Middle frontal gyrus (tissue), 1 donor: ENCODE results near the gene PLEK.
"Not testable (repeated sequence)": the region's sequence is repeated elsewhere in the genome, so short reads cannot be mapped to it uniquely, and the experiment has no call there.

Experiments
- DNase-seq: peaks from one replicate; pipeline ENCODE4 v3.0.0-alpha.2; 2015; ENCODE audit warnings: low spot score; ENCODE audit errors: extremely low spot score

PLEK gene, protein sequence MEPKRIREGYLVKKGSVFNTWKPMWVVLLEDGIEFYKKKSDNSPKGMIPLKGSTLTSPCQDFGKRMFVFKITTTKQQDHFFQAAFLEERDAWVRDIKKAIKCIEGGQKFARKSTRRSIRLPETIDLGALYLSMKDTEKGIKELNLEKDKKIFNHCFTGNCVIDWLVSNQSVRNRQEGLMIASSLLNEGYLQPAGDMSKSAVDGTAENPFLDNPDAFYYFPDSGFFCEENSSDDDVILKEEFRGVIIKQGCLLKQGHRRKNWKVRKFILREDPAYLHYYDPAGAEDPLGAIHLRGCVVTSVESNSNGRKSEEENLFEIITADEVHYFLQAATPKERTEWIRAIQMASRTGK

DNA sequence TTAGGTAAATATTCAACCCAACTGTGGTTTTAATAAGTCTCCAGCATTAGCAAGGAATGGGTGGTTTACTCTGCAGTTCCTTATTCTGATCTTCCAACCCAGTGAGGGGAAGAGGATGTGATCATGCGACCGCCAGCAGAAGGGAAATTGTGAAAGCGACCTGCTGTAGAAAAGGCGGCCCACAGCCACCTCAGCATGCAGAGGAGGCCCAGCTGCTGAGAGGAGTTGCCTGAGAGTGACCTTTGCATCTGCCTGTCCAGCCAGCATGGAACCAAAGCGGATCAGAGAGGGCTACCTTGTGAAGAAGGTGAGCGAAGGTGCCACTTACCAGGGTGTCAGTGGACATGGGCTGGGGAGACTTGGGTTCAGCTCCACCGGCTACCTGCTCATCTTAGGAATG, at the start of gene PLEK:
PLEK (plus strand) TSS at position 196 of the 400 bp plus-strand sequence; CDS start at position 266, 70 bp downstream.
- DNase-seq = no peak

DNA sequence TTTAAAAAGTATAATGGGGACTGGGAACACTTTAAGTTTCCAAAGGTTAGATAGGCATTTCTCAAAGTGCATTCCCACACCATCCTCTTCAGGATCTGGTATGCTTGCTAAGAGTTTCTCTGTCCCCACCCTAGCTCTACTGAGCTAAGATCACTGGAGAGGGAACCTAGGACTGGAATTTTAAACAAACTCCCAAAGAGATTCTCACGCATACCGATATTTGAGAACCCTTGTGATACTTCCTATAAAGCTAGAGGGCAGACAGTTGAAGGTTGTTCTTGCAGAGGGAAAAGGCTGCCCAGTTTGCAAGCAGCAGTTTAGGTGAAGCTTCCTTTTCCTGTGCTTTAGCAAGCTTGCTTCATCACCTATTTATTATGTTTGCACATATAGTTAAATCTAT, 49.0 kb upstream of the PLEK start:
- no peak for DNase-seq

DNA sequence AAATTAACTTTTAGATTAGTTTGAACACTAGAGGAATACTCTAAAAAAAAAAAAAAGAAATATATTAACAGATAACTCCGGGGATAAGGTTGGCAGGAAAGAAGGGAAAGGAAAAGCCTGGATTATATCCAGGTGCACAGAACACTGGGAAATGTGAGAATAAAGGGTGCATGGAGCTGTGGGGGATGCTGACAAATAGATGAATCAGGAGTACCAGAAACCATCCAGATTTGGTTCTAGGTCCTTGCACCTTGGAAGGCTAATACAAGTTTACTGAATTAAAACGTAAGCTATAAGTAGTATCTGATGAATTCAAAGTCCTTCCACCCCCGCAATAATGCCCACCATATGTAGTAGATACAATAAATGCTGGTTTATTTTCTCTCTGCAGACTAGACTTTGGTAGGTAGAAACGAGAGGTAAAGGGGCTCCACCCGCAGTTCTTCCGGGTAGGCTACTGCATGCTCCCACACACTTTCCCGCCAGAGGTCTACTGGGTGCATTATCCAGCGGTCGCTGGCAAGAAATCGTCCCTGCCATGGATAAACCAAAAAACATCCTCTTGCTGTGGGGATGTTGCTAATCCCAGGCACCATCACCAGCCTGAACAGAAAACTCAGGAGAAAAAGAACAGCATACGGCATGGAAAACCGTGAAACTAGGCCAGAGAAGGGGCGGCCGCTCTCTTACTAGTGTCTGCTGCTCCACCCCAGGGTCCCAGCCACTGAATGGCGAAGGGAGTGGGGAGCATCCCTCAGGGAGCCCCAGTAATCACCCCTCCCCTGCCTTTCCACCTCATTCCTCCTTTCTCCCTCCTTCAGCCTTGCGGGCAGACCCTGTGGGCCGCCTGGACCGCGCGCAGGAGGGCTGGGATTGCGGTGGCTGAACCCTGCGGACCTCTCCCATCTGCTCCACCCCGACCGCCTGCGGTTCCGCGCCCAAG, 46.8 kb upstream of the PLEK start:
- DNase-seq = no peak

DNA sequence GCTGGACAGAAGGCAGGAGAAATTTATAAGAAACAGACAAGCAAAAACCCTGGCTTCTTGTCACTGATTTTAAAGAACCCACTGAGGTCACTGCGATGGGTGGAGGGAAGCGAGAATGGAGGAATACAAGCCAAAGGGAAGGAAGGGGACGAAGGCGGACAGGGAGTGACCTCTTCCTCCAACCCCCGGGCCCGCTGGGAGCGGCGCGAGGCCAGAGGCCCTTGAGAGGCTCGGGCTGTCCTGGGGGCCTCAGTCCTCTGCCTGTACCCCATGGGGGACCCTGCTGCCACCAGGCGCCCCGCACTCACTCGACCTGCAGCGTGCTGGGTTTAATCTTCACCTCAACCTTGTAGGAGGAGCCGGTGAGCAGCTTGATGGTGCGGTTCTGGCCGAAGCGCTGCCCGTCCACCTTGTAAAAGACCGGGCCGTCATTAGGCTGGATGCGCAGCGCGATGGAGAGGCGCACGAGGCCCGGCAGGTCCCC, 46.1 kb upstream of the PLEK start:
- no peak for DNase-seq

DNA sequence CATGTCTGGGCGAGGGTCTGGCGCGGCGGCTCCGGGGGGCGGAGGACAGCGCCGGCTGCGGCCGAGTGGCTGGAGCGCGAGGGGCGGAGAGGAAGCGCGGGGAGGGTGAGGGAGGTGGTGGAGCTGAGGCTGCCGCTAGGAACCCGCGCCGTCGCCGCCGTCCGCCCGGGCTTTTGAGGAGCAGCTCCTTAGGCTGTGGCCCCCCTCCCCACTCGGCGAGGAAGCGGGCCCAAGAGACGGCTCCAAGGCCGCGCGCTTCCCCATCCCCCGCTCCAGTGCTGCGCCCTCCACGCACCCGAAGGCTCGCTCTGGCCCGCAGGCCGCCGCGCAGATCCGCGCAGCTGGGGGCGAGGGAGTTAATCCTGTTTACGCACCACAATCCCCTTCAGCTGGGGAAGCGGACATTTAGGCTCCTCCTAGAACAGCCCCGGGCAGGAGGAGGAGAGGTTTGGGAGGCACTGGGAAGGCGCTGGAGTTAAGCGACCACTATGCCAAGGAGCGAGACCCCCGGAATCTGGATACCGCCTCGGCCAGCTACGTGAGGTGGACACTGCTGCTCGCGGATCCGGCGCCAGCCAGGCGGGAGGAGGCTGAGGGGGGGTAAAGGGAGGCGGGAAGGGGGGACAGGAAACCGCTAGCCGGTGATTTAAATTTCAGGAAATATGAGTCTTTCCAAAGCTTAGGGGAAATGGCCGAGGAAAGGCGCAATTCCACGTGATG, 45.5 kb upstream of the PLEK start, which contains the start of gene CNRIP1:
CNRIP1 (minus strand) TSS at position 552 of the 720 bp plus-strand sequence; CDS start at position 3, 549 bp downstream.
- peak; percentile 36 for DNase-seq

DNA sequence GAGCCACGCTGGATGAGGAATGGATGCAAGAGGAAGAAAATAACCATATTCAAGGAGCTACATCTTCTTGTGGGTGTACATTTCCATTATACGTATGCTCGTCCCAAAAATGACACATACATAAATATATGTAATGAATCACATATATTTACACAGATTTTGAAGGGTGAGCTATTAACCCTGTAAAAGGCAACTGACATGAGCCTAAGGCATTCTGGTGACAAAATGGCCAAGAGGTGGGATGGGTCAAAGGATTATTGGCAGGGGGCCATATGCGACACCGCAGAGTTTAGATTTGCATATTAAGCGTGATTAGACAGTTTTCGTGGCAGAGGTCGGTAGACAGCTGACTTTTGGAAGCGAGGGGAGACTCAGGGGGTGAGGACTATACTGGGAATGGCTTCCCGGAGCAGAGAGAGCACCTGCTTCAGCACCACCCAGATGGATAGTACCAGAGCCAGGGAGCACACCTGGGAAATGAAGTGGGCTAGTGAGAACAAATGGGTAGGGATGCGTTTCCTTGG, 44.9 kb upstream of the PLEK start:
- DNase-seq = no peak

DNA sequence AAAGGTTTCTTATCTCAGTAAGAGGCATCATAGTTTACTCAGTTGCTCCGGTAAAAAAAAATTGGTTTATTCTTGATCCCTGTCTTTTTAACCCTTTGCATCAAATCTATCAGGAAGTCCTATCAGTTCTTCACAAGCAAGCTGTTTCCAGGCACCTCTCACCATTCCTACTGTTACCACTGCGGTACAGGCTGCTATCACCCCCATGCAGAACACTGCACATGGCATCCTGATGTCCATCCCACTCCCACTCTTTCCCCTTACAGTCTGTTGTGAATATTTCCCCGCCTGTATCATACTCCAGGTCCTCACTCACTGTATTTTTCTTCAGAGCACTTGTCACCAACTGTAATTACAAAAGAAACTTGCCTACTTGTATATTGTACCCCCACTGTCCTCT, 40.0 kb upstream of the PLEK start:
- no peak for DNase-seq

DNA sequence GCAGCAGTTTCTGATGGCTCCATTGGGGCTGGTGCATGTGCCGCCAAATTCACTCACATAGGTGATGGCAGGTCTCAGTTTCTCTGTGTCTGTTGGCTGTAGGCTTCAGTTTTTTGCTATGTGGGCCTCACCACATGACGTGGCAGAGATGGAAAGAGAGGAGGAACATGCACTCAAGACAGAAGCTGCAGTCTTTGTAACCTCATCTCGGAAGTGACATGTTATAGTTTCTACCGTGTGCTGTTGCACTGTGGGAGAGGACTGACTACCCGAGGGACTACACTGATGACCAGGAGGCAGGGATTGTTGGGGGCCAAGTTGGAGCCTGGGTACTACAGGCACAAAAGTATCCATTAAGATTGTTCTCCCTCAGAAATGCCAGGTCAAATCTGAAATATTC, 36.2 kb upstream of the PLEK start:
- no peak for DNase-seq

DNA sequence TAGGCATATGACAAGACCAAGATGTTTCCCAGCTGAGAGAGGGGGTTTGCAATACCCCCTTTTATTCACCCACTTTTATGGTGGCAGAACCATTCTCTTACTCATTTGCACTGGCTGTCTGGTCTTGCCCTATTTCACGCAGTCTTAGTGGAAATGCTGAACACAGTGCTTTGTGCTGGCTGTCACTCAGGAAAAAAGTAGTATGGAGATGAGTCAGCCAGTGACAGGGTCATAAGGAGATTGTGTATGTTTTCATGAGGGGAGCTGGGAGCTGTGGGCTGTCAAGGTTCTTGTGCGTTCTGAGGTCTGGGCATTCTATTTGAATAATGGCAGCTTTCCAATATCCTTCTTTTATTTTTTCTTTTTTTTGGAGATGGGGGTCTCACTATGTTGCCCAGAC, 34.4 kb upstream of the PLEK start:
- no peak for DNase-seq

DNA sequence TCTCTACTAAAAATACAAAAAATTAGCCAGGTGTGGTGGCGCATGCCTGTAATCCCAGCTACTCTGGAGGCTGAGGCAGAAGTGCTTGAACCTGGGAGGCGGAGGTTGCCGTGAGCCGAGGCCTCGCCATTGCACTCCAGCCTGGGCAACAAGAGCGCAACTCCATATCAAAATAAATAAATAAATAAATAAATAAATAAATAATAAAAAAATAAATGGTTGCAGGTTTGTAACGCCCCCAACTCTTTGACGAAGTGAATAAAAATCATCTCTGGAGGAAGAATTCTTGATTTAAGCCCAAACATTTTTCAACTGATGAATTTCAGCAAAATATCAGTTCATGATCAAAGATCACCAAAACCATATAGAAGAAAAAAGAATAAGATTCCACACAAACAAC, 32.1 kb upstream of the PLEK start:
- no peak for DNase-seq

DNA sequence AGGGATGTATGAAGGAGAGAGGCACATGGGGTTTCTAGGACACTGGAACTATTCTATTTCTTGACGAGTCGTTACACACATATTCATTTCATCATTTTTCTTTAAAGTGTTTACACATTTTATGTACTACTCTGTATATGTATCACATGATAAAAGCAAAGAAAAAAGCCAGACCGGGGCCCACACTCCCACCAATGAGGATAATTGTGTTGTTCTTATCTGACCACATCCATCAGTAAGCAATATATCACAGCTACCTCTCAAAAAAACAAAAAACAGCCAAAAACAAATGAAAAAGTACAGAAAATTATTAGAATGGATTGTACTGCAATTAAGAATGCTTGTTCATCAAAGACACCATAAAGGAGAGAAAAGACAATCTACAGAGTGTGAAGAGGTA, 31.2 kb upstream of the PLEK start:
- DNase-seq = no peak

DNA sequence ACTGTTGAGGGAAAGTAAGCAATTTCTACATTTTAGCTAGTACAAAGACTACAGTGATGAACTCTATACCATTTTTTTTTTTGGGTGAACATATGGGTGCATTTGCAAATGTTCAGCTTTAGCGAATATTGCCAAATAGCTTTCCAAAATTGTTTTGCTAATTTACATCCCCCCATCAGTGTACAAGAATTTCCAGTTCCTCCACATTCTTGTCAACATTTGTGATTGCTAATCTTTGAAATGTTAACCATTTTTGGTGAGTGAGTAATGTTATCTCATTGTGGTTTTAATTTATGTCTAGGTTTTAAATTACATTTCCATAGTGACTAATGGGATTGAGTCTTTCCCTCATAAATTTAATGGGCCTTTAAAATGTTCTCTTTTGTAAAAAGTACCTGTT, 28.9 kb upstream of the PLEK start:
- DNase-seq = no peak

DNA sequence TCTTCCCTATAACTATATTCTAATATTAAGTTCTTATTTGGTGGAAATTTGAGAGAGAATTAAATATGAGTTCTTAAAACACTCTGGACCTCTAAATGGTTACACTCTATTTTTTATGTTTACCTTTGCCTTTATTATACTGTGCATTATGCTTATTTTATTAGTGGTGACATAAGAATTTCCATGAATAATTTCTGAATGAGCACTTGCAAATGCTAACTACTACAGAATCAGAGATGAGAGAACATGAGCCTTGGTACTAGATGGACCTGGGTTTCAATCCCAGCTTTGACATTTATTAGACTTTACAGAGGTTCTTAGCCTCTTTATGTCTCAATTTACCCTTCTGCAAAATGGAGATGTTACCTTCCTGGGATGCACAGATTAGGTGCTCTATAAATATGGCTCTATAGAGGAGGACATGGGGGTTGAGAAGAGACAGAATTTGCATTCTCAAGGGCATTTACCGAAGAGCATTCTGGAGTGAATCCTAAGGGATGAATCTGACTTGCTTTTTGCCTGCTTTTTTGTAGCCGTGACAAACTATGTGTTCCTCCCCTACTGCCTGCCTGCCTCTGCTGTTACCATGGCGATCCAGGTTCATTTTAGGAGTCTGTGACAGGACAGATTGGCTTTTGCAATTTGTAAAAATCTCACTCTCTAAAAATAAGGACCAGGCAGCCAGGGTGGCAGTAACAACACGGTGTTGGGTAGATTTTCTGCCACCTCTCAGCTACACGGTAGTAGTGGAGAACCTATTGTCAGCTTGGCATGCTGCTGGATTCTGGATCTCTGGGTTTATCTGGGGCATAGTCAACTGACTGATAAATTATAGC, 24.6 kb upstream of the PLEK start:
- DNase-seq = peak; percentile 31

DNA sequence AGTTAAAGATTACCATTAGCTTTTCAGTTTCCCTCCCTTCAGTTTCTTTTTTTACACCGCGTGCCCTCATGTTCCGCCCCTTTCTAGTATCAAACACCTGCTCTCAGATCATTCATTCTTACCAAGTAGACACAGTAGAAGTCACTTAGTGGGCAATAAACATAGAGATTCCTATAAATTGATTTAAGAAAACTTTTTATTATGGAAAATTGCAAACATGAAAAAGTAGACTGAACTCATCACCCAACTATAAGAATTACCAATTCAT, 24.1 kb upstream of the PLEK start:
- DNase-seq = no peak

DNA sequence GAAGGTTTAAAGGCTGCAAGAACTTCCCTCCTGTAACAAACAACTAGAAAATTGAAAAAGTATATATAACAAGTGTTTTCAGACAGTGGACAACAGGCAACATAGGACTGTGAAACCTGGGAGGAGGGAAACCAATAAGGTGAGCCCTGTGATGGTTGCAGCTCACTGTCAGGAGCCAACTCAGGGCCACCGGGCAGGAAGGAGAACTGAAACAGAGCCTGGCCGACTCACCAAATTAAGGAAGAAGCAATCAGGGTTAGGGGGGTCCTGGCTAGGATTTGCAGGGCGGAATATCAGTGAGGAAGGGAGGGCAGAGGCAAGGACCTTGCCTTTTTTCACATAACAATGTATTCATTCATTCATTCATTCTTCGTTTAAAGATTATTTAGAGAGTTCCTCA, 23.5 kb upstream of the PLEK start:
- DNase-seq = no peak

DNA sequence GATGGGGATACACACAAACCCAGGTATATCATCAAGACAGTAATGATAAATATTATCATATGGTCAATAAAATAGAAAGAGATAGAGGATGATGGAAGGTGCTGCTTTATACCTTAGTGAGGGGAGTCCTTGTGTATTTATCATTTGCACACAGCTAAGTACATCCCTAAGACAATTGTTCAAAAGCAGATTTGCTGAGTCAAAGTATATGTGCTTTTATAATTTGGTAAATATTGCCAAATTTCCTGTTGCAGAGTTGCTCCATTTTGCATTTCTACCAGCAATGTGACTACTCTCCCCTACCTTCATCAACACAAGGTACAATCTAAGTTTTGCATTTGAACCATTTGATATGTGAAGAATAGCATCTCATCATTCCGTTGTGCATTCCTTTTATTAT, 22.6 kb upstream of the PLEK start:
- no peak for DNase-seq

DNA sequence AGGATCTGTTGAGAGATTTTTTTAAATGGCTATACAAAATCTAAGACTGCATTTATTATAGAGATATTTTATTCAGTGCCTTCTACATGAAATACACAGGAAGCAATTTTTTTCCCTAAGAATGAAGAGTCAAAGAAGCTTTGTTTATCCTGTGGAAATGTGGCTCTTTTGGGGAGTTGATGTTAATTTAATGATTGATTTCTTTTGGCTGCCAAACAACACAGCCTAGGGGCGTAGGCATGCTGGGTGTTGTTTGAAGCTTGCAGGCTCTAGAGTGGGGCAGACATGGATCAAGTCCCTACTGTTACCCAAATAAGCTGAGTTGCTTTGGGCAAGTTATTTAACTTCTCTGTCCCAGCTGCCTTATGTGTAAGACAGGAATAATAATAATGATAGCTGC, 21.1 kb upstream of the PLEK start:
- DNase-seq = no peak

DNA sequence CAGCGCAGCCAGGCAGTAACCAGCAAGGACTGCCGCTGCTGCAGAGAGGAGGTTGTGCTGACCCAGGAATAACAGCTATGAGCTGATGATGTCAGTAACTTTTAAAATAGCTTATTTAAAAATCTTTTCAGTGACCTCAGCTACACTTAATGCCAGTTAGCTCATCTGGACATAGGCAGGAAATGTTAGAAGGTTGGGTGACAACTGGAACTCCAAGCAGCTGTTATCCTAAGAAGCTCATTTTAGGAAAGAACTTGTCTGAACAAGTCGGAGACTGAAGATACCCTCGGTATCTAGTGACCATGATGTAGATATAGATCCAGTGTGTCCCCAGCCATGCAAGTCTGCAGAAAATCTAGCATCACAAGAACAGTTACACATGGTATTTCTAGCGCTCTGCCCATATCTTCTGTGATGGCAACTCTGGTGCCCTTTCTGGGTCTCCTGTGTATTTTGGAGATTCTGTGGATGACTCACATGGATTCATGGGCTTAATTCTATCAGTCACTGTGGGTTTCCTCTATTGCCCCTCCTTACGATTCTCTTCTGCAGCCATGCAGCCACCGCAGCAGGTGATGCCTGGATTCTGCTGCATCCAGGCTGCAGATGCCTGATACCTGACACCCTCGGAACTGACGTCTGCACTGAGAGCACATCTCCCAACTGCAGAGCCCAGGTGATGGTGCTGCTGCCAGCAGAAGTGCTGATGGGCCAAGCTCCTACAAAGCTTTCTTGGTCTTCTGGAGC, 19.8 kb upstream of the PLEK start:
- no peak for DNase-seq

DNA sequence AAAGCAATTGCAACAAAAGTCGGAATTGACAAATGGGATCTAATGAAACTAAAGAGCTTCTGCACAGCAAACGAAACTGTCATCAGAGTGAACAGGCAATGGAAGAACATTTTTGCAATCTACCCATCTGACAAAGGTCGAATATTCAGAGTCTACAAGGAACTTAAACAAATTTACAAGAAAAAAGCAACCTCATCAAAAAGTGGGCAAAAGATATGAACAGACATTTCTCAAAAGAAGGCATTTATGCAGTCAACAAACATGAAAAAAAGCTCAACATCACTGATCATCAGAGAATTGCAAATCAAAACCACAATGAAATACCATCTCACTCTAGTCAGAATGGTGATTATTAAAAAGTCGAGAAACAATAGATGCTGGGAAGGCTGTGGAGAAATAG, 16.0 kb upstream of the PLEK start:
- DNase-seq = not testable (repeated sequence)

DNA sequence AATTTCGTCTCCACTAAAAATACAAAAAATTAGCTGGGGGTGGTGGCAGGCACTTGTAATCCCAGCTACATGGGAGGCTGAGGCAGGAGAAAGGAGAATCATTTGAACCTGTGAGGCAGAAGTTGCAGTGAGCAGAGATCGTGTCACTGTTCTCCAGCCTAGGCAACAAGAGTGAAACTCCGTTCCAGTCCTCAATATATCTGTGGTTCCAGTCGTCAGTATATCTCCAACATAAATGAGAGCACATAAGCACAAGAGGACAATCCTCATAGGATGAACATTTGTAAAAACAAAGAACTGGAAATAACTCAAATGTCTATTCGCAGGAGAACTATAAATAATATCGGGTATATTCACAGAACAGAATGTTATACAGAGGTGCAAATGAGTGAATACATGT, 13.1 kb upstream of the PLEK start:
- DNase-seq = no peak
